ENCODE data around the gene ADRA2A.

ADRA2A gene

GRCh38 chr10:111130471-111130870 lies 53.6 kb downstream of the ADRA2A start:
- in situ Hi-C loops (cut with HindIII; ENCODE audit: low sequenced_read_pairs) = no loop called here
